GM15510 (cell line): ENCODE measurements around the gene TRAP1.
A peak's percentile ranks its signal among the peaks of the same experiment; 100 is the strongest.

ENCODE experiments used
- POLR2A ChIP-seq: IDR thresholded peaks from 3 replicates; pipeline ENCODE4 v1.6.1; 2011; ENCODE audit warnings: borderline replicate concordance; ENCODE audit not compliant: insufficient read length; ENCODE audit errors: extremely low read depth

TRAP1 gene

DNA sequence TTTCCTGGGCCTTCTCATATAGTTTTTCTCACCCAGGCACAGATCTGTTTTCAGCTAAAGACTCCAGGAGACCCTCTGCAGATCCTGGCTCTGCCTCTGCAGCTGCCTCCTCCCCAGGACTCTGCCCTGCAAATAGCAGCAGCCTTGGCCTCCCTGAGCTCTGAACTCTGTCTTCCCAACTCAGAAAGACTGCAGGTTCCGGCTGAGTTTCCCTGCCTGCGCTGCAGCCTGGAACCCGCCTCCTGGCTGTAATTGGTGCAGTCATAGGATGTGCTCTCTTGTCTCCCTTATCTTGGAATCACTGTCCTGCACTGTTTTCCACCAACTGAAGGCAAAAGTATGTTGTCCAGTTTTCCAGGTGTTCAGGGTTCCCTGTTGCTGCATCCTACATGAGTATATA, 77.1 kb downstream of the TRAP1 start:
- no peak for TF ChIP-seq POLR2A

DNA sequence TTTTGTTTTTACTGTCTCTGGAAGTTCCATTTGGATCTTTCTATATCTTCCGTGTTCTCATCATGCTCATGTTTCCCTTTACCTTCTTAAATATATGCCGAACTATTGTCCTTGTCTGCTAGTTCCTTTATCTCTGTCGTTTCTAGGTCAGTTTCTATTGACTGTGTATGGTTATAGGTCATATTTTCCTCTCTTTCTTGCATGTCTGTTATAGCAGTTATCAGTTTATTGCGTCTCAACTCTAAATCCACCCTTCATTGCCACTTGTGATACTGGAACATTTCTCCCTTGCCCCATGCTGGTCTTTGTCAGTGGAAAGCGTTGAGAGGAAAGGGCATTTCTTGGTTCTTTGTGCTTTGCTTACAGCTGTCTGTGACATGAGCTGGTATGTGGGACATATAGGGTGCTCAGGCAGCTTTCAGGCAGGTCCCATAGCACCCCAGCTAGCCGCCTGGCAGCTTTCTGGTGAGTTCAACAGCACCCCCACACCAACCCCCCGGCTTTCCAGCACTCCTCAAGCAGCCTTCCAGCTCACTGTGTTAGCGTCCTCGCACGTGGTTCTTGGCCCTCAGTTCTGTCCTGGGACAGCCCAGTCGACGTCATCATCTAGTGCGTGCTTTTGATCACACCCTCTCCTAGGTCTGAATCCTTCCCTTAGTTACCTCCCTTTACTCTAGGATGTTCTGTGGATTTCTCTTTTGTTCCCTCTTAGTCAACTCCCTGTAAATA, 78.2 kb downstream of the TRAP1 start:
- no peak for TF ChIP-seq POLR2A

DNA sequence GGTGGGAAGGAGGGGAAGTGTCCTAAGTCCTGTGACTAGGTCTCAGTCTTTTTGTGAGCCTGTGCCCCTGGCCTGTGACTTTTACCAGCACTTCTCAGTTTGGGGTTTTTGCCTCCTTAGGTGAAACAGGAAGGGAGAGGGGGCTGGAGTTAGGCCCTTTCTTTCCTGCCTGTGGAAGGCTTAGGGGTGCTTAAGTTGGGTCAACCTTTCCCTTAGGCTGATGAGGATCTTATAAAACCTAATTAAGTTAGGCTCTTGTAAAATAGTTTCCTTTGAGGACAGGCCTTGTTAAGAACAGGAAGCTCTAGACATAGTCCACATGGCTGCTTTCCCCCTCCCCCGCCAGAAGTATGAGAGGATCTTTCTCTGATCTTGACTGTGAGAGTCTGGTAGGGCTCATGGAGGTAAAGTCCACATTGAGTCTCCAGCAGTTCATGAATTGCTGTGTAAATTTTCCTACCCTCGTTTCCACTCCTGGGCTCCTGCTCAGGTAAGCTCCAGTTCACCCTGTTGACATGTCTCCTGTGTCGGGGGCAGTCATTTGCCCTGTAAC, 79.9 kb downstream of the TRAP1 start:
- TF ChIP-seq POLR2A = no peak

DNA sequence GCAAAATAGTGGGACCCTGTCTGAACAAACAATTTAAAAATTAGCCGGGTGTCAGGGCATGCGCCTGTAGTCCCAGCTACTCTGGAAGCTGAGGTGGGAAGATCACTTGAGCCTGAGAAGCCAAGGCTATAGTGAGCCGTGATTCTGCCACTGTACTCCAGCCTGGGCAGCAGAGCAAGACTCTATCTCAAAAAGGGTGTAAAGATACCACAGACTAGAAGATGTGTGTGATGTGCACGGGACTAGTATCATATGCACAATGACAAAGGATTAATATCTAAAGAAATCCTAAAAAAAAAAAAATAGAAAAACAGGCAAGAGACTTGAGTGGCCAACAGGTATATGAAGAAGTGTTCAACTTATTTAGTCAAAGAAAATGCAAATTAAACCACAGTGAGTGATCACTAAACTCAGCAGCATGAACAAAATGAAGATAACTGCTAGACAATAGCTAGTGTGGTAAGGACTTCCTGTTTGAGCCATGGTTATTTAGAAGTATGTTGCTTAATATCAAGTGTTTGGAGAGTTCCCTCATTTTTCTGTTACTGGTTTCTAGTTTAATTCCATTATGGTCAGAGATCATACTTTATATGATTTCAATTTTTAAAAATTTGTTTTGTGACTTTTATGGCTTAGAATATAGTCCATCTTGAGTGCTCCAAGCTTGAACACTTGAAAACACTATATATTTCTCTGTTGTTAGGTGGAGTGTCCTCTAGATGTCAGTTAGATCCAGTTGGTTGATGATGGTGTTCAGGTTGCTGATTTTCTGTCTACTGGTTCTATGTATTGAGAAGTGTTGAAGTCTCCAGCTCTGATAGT, 91.2 kb downstream of the TRAP1 start:
- no peak for TF ChIP-seq POLR2A

DNA sequence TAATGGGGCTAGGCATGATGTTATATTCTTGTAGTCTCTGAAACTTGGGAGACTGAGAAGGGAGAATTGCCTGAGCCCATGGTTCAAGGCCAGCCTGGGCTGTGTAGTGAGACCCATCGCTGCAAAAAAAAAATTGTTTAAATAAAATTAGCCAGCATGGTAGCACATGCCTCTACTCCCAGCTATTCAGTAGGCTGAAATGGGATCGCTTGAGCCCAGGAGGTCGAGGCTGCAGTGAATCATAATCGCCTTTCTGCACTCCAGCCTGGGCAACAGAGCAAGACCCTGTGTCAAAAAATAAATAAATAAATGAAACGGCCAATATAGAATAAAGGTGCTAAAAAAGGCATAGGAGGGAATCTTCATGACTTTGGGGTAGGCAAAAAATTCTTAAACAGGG, 92.0 kb downstream of the TRAP1 start:
- no peak for TF ChIP-seq POLR2A

DNA sequence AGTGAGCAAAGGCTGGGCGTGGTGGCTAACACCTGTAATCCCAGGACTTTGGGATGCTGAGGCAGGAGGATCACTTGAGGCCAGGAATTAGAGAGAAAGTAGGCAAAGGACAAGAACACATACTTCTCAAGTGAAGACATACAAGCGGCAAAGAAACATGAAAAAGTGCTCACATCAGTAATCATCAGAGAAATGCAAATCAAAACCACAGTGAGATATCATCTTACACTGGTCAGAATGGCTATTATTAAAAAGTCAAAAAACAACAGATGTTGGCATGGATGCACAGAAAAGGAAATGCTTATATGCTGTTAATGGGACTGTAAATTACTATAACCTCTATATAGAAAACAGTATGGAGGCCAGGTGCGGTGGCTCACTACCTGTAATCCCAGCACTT, 93.7 kb downstream of the TRAP1 start:
- TF ChIP-seq POLR2A = no peak

DNA sequence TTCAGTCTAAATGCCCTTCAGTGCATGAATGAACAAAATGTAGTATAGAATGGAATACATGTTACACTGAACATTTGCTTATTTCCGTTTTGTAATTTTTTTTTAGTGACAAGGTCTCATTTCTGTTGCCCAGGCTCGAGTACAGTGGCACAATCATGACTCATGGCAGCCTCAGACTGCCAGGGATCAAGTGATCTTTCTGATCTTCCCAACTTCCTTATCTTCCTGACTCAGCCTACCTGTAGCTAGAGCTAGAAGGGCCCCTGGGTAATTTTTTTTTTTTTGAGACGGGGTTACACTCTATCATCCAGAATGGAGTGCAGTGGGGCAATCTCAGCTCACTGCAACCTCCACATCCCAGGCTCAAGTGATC, 98.6 kb downstream of the TRAP1 start:
- TF ChIP-seq POLR2A = no peak

DNA sequence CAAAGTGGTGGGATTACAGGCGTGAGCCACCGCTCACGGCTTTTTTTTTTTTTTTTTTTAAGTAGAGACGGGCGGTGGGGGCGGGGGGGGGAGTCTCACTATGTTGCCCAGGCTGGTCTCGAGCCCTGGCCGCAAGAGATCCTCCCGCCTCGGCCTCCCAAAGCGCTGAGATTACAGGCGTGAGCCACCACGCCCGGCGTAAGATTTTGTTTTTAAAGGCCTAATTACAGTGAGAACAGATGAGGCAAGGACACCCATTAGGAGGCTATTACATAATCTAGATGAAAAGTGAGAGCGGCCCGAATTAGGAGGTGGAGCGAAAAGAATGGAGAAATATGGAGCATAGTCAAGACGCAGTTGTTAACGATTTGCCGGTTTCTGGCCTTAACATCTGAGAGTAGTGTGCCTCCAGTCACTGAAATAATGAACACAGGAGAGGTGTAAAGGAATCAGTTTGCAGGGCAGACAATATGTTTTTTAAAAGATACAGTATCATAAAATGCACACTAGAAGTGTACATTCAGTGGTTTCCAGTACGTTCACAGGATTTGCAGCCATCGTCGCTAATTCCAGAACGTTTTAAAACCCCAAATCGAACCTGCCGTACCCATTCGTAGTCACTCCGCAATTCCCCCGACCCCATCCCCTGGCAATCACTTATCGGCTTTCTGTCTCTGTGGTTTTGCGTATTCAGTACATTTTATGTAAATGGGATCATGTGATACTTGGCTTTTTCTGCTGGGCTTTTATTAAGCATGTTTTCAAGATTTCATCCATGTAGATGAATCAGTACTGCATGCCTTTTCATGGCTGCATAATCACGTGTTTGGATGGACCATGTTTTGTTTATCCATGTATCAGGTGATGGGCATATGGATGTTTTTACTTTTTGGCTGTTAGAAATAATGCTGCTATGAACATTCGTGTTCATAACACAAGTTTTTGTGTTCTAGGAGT, 104.5 kb downstream of the TRAP1 start:
- TF ChIP-seq POLR2A = no peak

DNA sequence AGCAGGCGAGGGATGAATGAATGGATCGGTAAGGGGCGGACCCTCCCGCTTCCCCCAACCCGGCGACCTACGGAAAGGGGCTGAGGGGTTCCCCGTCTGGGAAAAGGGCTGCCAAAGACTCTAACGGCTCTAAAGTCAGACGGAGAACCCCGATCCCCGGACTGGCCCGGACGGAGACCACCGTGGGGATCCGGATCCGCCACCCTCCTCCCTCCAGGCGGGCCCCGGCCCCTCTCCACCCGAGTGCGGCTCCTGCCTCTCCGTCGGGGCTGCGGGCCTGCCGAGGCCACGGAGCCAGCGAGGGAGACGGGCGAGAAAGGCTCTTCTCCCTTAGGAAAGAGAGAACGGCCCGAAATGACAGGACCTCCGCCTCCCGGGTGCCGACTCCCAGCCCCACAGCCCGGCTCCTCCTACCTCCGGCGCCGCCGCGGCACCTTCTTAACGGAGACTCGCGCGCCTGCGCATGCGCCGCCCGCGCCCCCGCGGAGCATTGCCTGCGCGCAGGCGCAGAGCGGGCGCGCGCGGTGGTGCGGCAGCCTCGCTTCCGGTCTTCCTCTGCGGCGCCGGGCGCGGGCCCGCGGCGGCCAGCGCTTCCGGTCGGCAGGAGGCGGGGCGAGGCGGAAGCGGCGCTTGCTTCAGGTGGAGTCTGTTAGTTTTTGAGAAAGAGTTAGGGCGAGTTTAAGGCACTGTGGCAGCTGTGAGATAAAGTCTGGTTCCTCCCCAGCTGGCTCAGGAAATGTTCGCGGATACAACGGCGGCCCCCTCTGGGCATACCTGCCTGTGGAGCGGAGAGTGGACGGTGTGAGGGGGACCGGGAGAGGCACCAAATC, 106.0 kb downstream of the TRAP1 start, which contains the start of gene SLX4:
Gene SLX4 (minus strand): TSS at position 461 of the 830 bp plus-strand sequence. CDS start 2,642 bp downstream, outside the sequence.
- peak; percentile 93 for TF ChIP-seq POLR2A

DNA sequence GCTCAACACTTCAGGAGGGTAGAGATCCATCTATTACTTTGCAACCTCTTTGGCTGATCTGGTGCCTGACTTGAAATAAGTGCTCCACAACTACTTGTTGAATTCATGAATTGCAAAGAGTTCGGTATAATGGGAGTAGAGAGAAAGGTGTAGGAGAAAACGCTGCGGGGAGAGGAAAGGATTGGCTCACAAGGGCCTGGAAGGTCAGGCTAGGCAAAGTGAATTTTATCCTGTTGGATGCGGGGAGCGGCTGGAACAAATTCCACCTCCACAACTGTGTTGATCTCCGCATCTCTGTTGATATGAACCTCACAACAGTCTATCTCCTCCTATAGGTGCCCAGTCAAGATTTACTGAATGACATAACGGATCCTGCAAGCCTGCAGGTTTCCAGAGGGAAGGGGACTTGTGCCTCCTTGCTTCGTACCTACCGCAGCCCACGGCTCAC, 106.6 kb downstream of the TRAP1 start:
- TF ChIP-seq POLR2A = no peak

DNA sequence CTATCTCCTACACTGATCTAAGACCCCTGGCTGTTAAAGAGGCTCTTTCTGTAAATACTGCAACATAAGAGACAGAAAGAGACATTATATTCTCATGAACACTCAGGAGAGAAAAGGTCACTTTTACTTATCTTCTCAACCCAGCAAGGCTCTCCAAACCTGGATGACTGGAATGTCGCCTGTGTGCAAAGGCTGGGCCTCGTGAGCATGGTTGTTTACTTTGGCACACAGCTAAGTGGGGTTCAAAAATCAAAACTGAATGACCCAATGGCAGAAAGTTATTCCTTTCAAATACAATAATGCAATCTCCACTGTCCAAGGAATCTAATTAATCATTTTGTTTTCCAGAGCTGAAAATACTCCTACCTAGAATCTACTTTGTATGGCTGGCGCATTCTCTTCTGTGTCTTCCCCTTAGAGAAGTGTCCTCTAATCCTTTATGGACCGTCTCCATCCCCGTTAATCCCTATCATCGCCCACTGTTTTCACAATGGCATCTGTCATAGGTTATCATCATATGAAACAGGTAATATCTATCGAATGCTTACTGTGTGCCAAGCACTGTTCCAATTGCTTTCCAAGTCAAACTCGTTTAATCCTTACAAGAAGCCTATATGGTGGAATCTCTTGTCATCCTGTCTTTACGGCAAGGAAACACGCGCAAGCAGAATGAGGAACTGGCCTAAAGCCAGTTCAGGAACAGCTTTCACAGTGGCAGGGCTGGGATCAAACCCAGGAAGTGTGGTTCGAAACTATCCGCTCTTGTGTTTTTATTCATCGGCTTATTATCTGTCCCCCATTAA, 107.2 kb downstream of the TRAP1 start:
- TF ChIP-seq POLR2A = no peak

DNA sequence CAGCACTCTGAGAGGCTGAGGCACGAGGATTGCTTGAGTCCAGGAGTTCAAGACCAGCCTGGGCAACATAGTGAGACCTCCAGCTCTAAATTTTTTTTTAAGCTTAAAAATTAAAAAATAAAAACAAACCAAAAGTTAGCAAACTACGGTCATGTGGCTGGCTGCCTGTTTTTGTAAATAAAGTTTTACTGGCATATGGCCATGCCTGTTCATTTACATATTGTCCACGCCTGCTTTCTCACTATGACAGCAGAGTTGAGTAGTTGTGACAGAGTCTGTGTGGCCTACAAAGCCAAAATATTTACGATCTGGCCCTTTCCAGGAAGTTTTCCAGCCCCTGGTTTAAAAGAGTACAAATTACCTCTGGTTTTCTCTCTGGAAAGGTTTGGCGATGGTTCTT, 109.3 kb downstream of the TRAP1 start:
- TF ChIP-seq POLR2A = no peak
